Fibroblast of lung (primary cell): ENCODE results near the gene PIK3C2G. TPM values are rescaled to one million over a fixed set of nuclear protein-coding genes. Genes with fewer than 3 reads are reported as not detected.
"Not testable (repeated sequence)": the region's sequence is repeated elsewhere in the genome, so short reads cannot be mapped to it uniquely, and the experiment has no call there.

Experiments used
- DNase-seq, 2 donors: peaks; one replicate each; pipeline versions ENCODE4 v3.0.0 to v3.0.0-alpha.2; 2010; ENCODE audit warnings: low read depth in 2 of 2
- H2AFZ ChIP-seq: 2 replicates; pipeline ENCODE4 v1.5.1; 2012; ENCODE audit warnings: low read length, control low read depth, inconsistent platforms
- H3K27ac ChIP-seq: 2 replicates; pipeline ENCODE4 v1.5.1; 2011; ENCODE audit warnings: low read length, control low read depth; ENCODE audit not compliant: insufficient read depth
- H3K27me3 ChIP-seq: 2 replicates; pipeline ENCODE4 v1.5.1; 2011; ENCODE audit warnings: mild to moderate bottlenecking, low read length; ENCODE audit not compliant: control insufficient read depth, insufficient read depth
- H3K36me3 ChIP-seq: 2 replicates; pipeline ENCODE4 v1.5.1; 2011; ENCODE audit warnings: low read length; ENCODE audit not compliant: control insufficient read depth, insufficient read depth
- H3K4me1 ChIP-seq: 2 replicates; pipeline ENCODE4 v1.5.1; 2011; ENCODE audit warnings: low read length; ENCODE audit not compliant: control insufficient read depth, insufficient read depth; ENCODE audit errors: extremely low read depth
- H3K4me2 ChIP-seq: 2 replicates; pipeline ENCODE4 v1.5.1; 2011; ENCODE audit warnings: low read length, control low read depth; ENCODE audit not compliant: insufficient read depth; ENCODE audit errors: extremely low read depth
- H3K4me3 ChIP-seq, 4 experiments: fragments of 200-600 bp in 1 of 4; sonication (generic) in 1 of 4; replicated peaks in 1 of 4; 2 replicates each; pipeline ENCODE4 v1.5.1; 2011 to 2016; ENCODE audit warnings: low read length in 4 of 4, low read depth in 3 of 4, mild to moderate bottlenecking in 3 of 4, control low read depth in 2 of 4, inconsistent platforms in 1 of 4, mixed read lengths in 1 of 4; ENCODE audit not compliant: insufficient read depth in 1 of 4; ENCODE audit errors: control extremely low read depth in 1 of 4
- H3K79me2 ChIP-seq: 2 replicates; pipeline ENCODE4 v1.5.1; 2012; ENCODE audit warnings: mild to moderate bottlenecking, low read length, inconsistent platforms; ENCODE audit not compliant: control insufficient read depth, insufficient read depth
- H3K9ac ChIP-seq: 2 replicates; pipeline ENCODE4 v1.5.1; 2011; ENCODE audit warnings: mild to moderate bottlenecking, low read length, control low read depth; ENCODE audit not compliant: insufficient read depth
- H3K9me3 ChIP-seq: 2 replicates; pipeline ENCODE4 v1.5.1; 2012; ENCODE audit warnings: low read depth, low read length; ENCODE audit not compliant: control insufficient read depth, insufficient read depth
- H4K20me1 ChIP-seq: 2 replicates; pipeline ENCODE4 v1.5.1; 2011; ENCODE audit warnings: low read length; ENCODE audit not compliant: control insufficient read depth, insufficient read depth; ENCODE audit errors: extremely low read depth
- CTCF ChIP-seq, 2 donors: IDR thresholded peaks in 1 of 2; conservative IDR thresholded peaks in 1 of 2; 1 replicate in 1 of 2; 2 replicates in 1 of 2; pipeline ENCODE4 v1.5.1; 2011 to 2012; ENCODE audit warnings: low read length in 2 of 2, control low read depth in 1 of 2, inconsistent platforms in 1 of 2, low read depth in 1 of 2, mild to moderate bottlenecking in 1 of 2
- EZH2 ChIP-seq: IDR thresholded peaks from 2 replicates; pipeline ENCODE4 v1.5.1; 2012; ENCODE audit warnings: low read length, control low read depth, mild to moderate bottlenecking; ENCODE audit errors: missing control alignments
- polyA plus RNA-seq, 2 donors: library from polyadenylated mRNA; depleted of rRNA in 1 of 2; stranded (reverse) in 1 of 2; unstranded in 1 of 2; fragments of >200 nt; gene quantifications; 2 replicates each; pipeline ENCODE4 v1.2.1, GENCODE V29; 2011 to 2012; ENCODE audit warnings: missing spikeins in 1 of 2
- total RNA-seq: library from RNA; depleted of rRNA; stranded (reverse); fragments of >200 nt; gene quantifications from 2 replicates; pipeline ENCODE4 v1.2.1, GENCODE V29; 2014

The PIK3C2G gene
- total and polyA plus RNA-seq, 2 donors (not counting 1 experiment from before 2014, with no cell fraction given) = not detected

DNA sequence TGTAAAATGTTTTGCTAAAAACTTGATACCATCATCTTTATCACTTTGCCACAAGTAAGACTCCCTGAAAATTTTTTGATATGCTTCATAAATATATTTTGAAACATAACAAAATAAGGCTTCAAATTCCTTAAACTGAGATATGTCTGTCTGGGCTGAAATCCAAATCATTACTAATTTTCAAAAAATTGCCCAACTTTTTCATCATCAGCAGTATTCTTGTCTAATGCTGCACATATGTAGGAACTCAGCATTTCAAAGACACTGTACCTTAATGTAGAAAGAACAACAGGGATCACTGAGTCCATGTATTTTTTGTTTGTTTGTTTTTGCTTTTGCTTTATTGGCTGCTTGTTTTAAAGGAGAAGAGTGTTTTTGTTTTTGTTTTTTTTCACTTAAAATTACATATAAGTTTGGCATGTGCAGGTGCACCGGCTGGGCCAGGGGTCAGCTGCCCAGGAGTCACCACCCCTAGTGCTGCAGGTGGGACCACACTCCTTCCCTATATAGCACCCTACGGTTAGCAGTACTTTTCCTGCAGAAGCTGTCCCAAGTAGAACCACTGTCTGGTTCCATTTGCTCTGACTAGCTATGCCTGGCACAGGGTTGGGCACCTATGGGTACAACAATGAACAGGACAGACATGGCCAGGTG, 231.2 kb downstream of the PIK3C2G start:
- no peak overlapping the region for H3K4me3 ChIP-seq
- H3K27ac ChIP-seq = no peak overlapping the region
- no peak overlapping the region for H2AFZ ChIP-seq
- H3K27me3 ChIP-seq = no peaks in the 10 kb centered on the region
- TF ChIP-seq CTCF (conservative IDR thresholded peaks at IDR 0.05 in 1 of 2, IDR thresholded peaks at IDR 0.05 in 1 of 2; ENCODE audit: low read depth in 1 of 2, low read length in 2 of 2) (no peak), EZH2 (no peak)
- no peaks in the 10 kb centered on the region for H3K9me3 ChIP-seq
- no peaks in the 10 kb centered on the region for H4K20me1 ChIP-seq
- DNase-seq = peak; percentile 39 to 78
- no peaks in the 10 kb centered on the region for H3K36me3 ChIP-seq
- H3K4me2 ChIP-seq = peak overlapping the region; percentile 18
- H3K79me2 ChIP-seq = no peaks in the 10 kb centered on the region
- peaks cover 7% of the 10 kb centered on the region for H3K4me1 ChIP-seq
- no peak overlapping the region for H3K9ac ChIP-seq

DNA sequence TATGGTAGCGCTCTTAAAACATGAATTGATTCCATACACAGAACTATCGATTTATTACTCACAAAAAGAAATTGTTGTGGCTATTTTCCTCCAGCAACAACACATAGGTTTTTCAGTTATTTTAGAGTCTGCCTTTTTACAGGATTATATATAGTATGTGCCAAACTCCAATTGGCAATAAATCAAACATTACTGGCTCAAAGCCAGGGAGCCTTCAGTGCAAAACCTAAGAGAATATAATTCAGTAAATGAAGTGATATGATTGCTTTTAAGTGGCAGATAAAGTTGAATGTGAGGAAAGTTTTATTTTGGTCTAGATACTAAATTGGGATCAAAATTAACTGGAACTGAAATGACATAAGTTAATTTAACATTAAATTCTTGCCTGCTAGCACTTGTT, 234.8 kb downstream of the PIK3C2G start:
- H3K27me3 ChIP-seq = no peaks in the 10 kb centered on the region
- no peaks in the 10 kb centered on the region for H3K36me3 ChIP-seq
- H3K27ac ChIP-seq = no peak overlapping the region
- H4K20me1 ChIP-seq = no peaks in the 10 kb centered on the region
- no peak overlapping the region for H3K4me3 ChIP-seq
- peaks cover 7% of the 10 kb centered on the region for H3K4me1 ChIP-seq
- peak in 1 of 2 donors; percentile 6 for DNase-seq
- TF ChIP-seq CTCF (conservative IDR thresholded peaks at IDR 0.05 in 1 of 2, IDR thresholded peaks at IDR 0.05 in 1 of 2; ENCODE audit: low read depth in 1 of 2, low read length in 2 of 2) (no peak), EZH2 (no peak)
- no peaks in the 10 kb centered on the region for H3K79me2 ChIP-seq
- H2AFZ ChIP-seq = no peak overlapping the region
- no peak overlapping the region for H3K4me2 ChIP-seq
- no peaks in the 10 kb centered on the region for H3K9me3 ChIP-seq
- H3K9ac ChIP-seq = no peak overlapping the region

DNA sequence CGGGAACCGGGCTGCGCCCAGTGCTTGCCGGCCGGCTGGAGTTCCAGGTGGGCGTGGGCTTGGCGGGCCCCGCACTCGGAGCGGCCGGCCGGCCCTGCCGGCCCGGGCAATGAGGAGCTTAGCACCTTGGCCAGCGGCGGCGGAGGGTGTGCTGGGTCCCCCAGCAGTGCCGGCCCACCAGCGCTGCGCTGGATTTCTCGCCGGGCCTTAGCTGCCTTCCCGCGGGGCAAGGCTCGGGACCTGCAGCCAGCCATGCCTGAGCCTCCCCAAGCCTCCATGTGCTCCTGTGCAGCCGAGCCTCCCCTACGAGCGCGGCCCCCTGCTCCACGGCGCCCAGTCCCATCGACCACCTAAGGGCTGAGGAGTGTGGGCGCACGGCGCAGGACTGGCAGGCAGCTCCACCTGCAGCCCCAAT, 238.8 kb downstream of the PIK3C2G start:
- not testable (repeated sequence) for H3K4me2 ChIP-seq, DNase-seq, H2AFZ ChIP-seq, H3K79me2 ChIP-seq, H3K27me3 ChIP-seq, H3K9me3 ChIP-seq, H3K27ac ChIP-seq, H3K36me3 ChIP-seq, H3K4me3 ChIP-seq, H3K9ac ChIP-seq, H4K20me1 ChIP-seq, H3K4me1 ChIP-seq

GRCh38 chr12:18500736-18501135, 239.4 kb downstream of the PIK3C2G start:
- H3K9me3 ChIP-seq, H2AFZ ChIP-seq: not testable (repeated sequence)

More at GRCh38 chr12:18500736-18501135, 239.4 kb downstream of the PIK3C2G start:
- H3K4me3 ChIP-seq, H3K9ac ChIP-seq, H3K4me2 ChIP-seq, H4K20me1 ChIP-seq, DNase-seq, H3K36me3 ChIP-seq, H3K79me2 ChIP-seq, H3K27me3 ChIP-seq, H3K4me1 ChIP-seq, H3K27ac ChIP-seq: not testable (repeated sequence)
